HG03469 (cell line): ENCODE data around the gene MCOLN2.
"Not testable (repeated sequence)": the region's sequence is repeated elsewhere in the genome, so short reads cannot be mapped to it uniquely, and the experiment has no call there.

Experiments
- ATAC-seq: cut with Tn5 transposase; IDR thresholded peaks from one replicate; pipeline ENCODE4 v1.9.1; 2021; ENCODE audit warnings: mild to moderate bottlenecking, moderate library complexity, moderate number of reproducible peaks; ENCODE audit not compliant: unreplicated experiment

Gene MCOLN2

DNA sequence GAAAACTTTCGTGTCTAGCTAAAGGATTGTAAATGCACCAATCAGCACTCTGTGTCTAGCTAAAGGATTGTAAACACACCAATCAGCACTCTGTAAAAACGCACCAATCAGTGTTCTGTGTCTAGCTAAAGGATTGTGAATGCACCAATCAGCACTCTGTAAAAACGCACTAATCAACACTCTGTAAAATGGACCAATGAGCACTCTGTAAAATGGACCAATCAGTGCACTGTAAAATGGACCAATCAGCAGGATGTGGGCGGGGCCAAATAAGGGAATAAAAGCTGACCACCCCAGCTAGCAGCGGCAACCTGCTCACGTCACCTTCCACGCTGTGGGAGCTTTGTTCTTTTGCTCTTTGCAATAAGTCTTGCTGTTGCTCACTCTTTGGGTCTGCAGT, 94.2 kb downstream of the MCOLN2 start:
- ATAC-seq: not testable (repeated sequence)

DNA sequence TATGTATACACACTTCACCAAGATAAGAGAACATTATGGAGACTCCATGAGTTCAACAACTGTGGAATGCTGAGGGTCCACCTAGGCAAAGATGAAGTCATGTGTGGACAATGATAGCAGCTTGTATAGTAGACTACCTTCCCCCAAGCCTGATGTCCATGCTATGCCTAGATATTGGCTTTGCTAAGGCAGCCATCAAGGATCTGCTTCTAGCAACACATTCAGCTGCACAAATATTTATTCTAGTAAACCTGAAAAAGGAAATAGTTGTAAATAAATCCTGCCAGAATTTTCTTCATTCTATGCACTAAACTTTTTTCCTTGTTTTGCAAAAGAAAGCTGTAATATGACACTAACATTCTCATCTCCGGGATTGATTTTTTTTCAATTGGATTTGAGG, 96.9 kb downstream of the MCOLN2 start:
- ATAC-seq: no peak

GRCh38 chr1:84896279-84896678, 100.6 kb downstream of the MCOLN2 start:
- no peak for ATAC-seq

GRCh38 chr1:84892705-84893618, 104.0 kb downstream of the MCOLN2 start, which contains the start of gene LPAR3:
LPAR3 (minus strand) TSS chr1:84893206; CDS start chr1:84866120, 27,086 bp downstream.
- ATAC-seq: no peak

- no peak for ATAC-seq
These were observed 106.3 kb downstream of the MCOLN2 start for GRCh38 chr1:84890566-84890965.

DNA sequence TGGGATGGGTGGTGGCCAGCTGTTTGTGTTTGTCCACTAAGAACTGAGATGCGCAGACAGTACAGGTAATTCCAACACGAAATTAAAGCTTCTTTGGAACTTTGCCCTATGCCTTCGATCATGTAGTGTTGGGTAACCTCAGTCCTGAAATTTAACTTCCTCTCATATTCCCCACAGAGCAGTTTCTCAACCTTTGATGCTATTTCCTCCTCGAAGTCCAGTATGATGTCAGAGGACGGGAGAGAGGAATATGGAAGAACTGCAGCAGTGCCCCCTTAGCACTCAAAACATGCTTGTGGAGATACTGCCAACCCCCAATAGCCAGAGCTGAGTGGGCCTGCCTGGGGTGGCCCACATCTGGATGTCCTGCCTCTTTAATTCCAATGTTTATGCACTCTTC, 107.5 kb downstream of the MCOLN2 start:
- no peak for ATAC-seq

DNA sequence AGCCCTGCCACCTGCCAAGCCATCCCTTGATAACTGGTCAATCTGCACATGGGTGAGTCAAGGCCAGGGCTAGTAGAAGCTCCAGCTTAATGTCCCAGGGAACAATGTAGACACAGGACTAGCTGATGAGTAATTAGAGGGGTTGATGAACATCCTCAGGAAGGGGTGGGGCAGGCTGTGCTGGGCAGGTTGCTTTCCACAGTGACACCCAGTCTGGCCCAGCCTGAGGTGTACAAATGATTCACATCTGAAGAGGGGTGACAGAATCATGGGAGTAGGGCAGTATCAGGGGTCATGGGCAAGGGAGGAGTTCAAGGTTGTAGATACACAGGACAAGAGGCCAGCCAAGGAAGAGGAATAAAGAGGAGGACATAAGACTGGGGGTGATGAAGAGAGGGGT, 108.2 kb downstream of the MCOLN2 start:
- ATAC-seq: no peak

GRCh38 chr1:84887261-84887934, 109.5 kb downstream of the MCOLN2 start:
- no peak for ATAC-seq

GRCh38 chr1:84885469-84885868, 111.4 kb downstream of the MCOLN2 start:
- no peak for ATAC-seq

DNA sequence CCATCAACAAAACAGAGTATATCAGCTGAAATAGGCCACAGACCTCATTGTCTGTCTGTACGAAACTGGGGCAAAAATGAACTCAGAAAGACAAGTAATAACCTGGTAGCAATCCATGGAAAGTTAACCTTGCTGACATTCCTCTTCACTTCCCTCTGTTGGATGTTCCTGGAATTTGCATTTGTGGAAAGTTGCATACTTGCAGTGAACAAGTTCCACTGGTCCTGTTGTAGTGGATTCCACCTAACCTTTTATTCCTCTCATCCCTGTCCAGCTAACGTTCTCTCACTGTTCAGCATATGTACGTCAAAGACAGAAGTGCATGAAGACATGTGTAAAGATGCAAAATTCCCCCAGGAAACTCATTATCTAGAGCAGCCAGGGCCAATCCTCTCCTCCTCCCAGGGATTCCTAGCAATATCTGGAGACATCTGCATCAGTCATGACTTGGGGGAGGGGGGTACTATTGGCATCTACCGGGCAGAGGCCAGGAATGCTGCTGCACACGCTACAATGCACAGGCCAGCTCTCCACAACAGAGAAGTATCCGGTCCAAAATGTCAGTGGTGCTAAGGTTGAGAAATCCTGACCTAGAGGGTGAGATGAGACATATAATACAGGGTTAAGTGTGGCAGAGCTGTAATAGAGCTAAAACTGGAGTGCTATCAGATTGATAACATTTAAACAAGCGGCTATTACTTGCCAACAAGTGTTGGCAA, 112.1 kb downstream of the MCOLN2 start:
- ATAC-seq: no peak

DNA sequence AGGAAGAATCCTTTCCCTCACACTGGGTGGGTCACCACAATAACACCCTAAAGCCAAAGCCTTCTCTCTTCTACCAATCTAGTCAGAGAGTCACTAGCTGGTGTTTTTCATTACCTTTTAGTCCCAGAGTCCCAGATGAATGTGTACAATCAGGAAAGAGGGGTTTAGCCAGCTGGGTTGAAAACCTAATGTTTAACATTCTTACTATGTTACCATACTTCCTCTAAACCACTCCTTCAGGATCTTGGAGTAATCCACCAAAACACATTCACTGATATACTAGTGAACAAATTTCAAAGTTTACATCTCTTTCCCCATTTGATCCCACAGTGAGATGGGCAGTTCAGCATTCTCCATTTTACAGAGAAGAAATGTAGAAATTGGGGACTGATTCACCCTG, 113.6 kb downstream of the MCOLN2 start:
- ATAC-seq: no peak

DNA sequence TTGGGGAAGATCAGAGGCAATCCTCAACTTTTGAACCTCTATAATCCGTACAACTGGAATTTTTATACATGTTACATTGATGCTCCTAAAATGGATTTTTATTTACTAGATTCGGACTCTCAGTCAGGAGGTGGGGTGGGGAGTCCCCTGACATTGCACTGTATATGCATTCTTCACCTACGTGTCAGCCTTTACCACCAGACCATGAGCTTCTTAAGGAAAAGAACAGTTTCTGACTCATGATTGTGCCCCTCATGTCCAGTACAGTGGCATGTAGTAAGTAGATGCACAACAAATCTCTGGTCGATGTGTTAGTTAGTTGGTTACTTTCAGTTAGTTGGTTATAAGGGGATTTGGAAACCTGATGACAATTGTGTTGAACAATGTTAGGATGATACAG, 119.3 kb downstream of the MCOLN2 start:
- no peak for ATAC-seq

GRCh38 chr1:84876353-84876752, 120.6 kb downstream of the MCOLN2 start:
- no peak for ATAC-seq
